Epithelial cell of esophagus (primary cell): ENCODE measurements around the gene ELL.

Source experiments
- DNase-seq: peaks from one replicate; pipeline ENCODE4 v3.0.0; 2010; ENCODE audit warnings: low read depth
- H3K4me3 ChIP-seq: 2 replicates; pipeline ENCODE4 v1.5.1; 2011; ENCODE audit warnings: mild to moderate bottlenecking, low read length, control low read depth
- CTCF ChIP-seq: IDR thresholded peaks from 2 replicates; pipeline ENCODE4 v1.5.1; 2011; ENCODE audit warnings: low read depth, mild to moderate bottlenecking, low read length, control low read depth, inconsistent platforms; ENCODE audit not compliant: insufficient read depth; ENCODE audit errors: missing control alignments

The ELL gene

GRCh38 chr19:18433735-18434398 lies 88.0 kb downstream of the ELL start:
- DNase-seq: no peak
- no peak for TF ChIP-seq CTCF
- no peak overlapping the region for H3K4me3 ChIP-seq

GRCh38 chr19:18433015-18433691 lies 88.7 kb downstream of the ELL start:
- TF ChIP-seq CTCF: no peak
- no peak for DNase-seq
- H3K4me3 ChIP-seq: peak overlapping the region; percentile 13

GRCh38 chr19:18432275-18433014 lies 89.4 kb downstream of the ELL start:
- H3K4me3 ChIP-seq: no peak overlapping the region
- DNase-seq: no peak
- no peak for TF ChIP-seq CTCF

GRCh38 chr19:18431351-18432197 lies 90.3 kb downstream of the ELL start:
- H3K4me3 ChIP-seq: no peak overlapping the region
- no peak for TF ChIP-seq CTCF
- DNase-seq: no peak

GRCh38 chr19:18430417-18431144 lies 91.3 kb downstream of the ELL start:
- no peak for TF ChIP-seq CTCF
- DNase-seq: no peak
- H3K4me3 ChIP-seq: no peak overlapping the region
